Sigmoid colon (tissue), 4 donors: ENCODE data around the gene CFLAR.

Experiments
- CTCF ChIP-seq, 4 experiments: fragments of 450-650 bp in 3 of 4; fragments of 200-600 bp in 1 of 4; IDR thresholded peaks; one replicate each; pipeline ENCODE4 v1.5.1; 2016 to 2019; ENCODE audit warnings: antibody characterized with exemption in 4 of 4, mild to moderate bottlenecking in 3 of 4, moderate library complexity in 2 of 4
- EP300 ChIP-seq, 4 donors: sonication (generic); formaldehyde crosslinking; IDR thresholded peaks; one replicate each; pipeline ENCODE4 v1.6.1; 2017; ENCODE audit warnings: antibody characterized with exemption in 4 of 4
- POLR2A ChIP-seq, 2 donors: fragments of 450-650 bp; IDR thresholded peaks; one replicate each; pipeline ENCODE4 v1.6.1; 2016; ENCODE audit warnings: antibody characterized with exemption in 2 of 2, mild to moderate bottlenecking in 2 of 2, moderate library complexity in 2 of 2
- POLR2AphosphoS5 ChIP-seq, 4 donors: sonication (generic); formaldehyde crosslinking; IDR thresholded peaks; one replicate each; pipeline ENCODE4 v1.6.1; 2017; ENCODE audit warnings: antibody characterized with exemption in 4 of 4

GRCh38 chr2:201152999-201153815 is 37.2 kb downstream of the CFLAR start:
- no peak for TF ChIP-seq POLR2AphosphoS5 (IDR thresholded peaks at IDR 0.05)
- no peak for TF ChIP-seq CTCF (IDR thresholded peaks at IDR 0.05)
- no peak for TF ChIP-seq POLR2A (IDR thresholded peaks at IDR 0.05)
- no peak for TF ChIP-seq EP300 (IDR thresholded peaks at IDR 0.05)
